Measurements from ENCODE around the gene TNP1.

The TNP1 gene

GRCh38 chr2:216872040-216872439 lies 12.2 kb upstream of the TNP1 start:
- Histone ChIP-seq H3K9me3 (ENCODE audit: control insufficient read depth, insufficient read depth, low read length) (no peaks in the 10 kb centered on the region), H3K4me3 (ENCODE audit: low read depth, low read length) (no peak overlapping the region), H3K36me3 (ENCODE audit: control insufficient read depth, insufficient read depth, low read length) (no peaks in the 10 kb centered on the region)

GRCh38 chr2:216871333-216871934 lies 11.6 kb upstream of the TNP1 start:
- no peak overlapping the region for H3K9ac ChIP-seq (ENCODE audit: low read depth, low read length)
- no peaks in the 10 kb centered on the region for H3K27me3 ChIP-seq (ENCODE audit: control insufficient read depth, insufficient read depth, low read length)
- no peak overlapping the region for H3K4me3 ChIP-seq (ENCODE audit: low read depth, low read length)
- H3K36me3 ChIP-seq (ENCODE audit: control insufficient read depth, insufficient read depth, low read length) = no peaks in the 10 kb centered on the region
- no peaks in the 10 kb centered on the region for H3K4me1 ChIP-seq (ENCODE audit: control insufficient read depth, insufficient read depth, low read length)
- H3K9me3 ChIP-seq (ENCODE audit: control insufficient read depth, insufficient read depth, low read length) = no peaks in the 10 kb centered on the region

More at GRCh38 chr2:216872040-216872439, 12.2 kb upstream of the TNP1 start:
- Histone ChIP-seq H3K27me3 (ENCODE audit: control insufficient read depth, insufficient read depth, low read length) (no peaks in the 10 kb centered on the region), H3K4me1 (ENCODE audit: control insufficient read depth, insufficient read depth, low read length) (no peaks in the 10 kb centered on the region), H3K9ac (ENCODE audit: low read depth, low read length) (no peak overlapping the region)

GRCh38 chr2:216870508-216871332 lies 10.9 kb upstream of the TNP1 start:
- no peak overlapping the region for H3K4me3 ChIP-seq (ENCODE audit: low read depth, low read length)
- no peak overlapping the region for H3K9ac ChIP-seq (ENCODE audit: low read depth, low read length)
- H3K4me1 ChIP-seq (ENCODE audit: control insufficient read depth, insufficient read depth, low read length) = no peaks in the 10 kb centered on the region
- H3K36me3 ChIP-seq (ENCODE audit: control insufficient read depth, insufficient read depth, low read length) = no peaks in the 10 kb centered on the region
- no peaks in the 10 kb centered on the region for H3K9me3 ChIP-seq (ENCODE audit: control insufficient read depth, insufficient read depth, low read length)
- H3K27me3 ChIP-seq (ENCODE audit: control insufficient read depth, insufficient read depth, low read length) = no peaks in the 10 kb centered on the region

GRCh38 chr2:216866515-216867095 lies 6.7 kb upstream of the TNP1 start:
- no peaks in the 10 kb centered on the region for H3K36me3 ChIP-seq (ENCODE audit: control insufficient read depth, insufficient read depth, low read length)
- H3K9me3 ChIP-seq (ENCODE audit: control insufficient read depth, insufficient read depth, low read length) = no peaks in the 10 kb centered on the region
- H3K27me3 ChIP-seq (ENCODE audit: control insufficient read depth, insufficient read depth, low read length) = no peaks in the 10 kb centered on the region
- no peak overlapping the region for H3K9ac ChIP-seq (ENCODE audit: low read depth, low read length)
- no peak overlapping the region for H3K4me3 ChIP-seq (ENCODE audit: low read depth, low read length)
- H3K4me1 ChIP-seq (ENCODE audit: control insufficient read depth, insufficient read depth, low read length) = no peaks in the 10 kb centered on the region

GRCh38 chr2:216865658-216866057 lies 5.8 kb upstream of the TNP1 start:
- Histone ChIP-seq H3K4me1 (ENCODE audit: control insufficient read depth, insufficient read depth, low read length) (no peaks in the 10 kb centered on the region), H3K4me3 (ENCODE audit: low read depth, low read length) (no peak overlapping the region), H3K27me3 (ENCODE audit: control insufficient read depth, insufficient read depth, low read length) (no peaks in the 10 kb centered on the region), H3K9me3 (ENCODE audit: control insufficient read depth, insufficient read depth, low read length) (no peaks in the 10 kb centered on the region), H3K36me3 (ENCODE audit: control insufficient read depth, insufficient read depth, low read length) (no peaks in the 10 kb centered on the region), H3K9ac (ENCODE audit: low read depth, low read length) (no peak overlapping the region)

- Histone ChIP-seq H3K36me3 (ENCODE audit: control insufficient read depth, insufficient read depth, low read length) (no peaks in the 10 kb centered on the region), H3K9me3 (ENCODE audit: control insufficient read depth, insufficient read depth, low read length) (no peaks in the 10 kb centered on the region), H3K4me3 (ENCODE audit: low read depth, low read length) (no peak overlapping the region), H3K9ac (ENCODE audit: low read depth, low read length) (no peak overlapping the region), H3K27me3 (ENCODE audit: control insufficient read depth, insufficient read depth, low read length) (no peaks in the 10 kb centered on the region), H3K4me1 (ENCODE audit: control insufficient read depth, insufficient read depth, low read length) (no peaks in the 10 kb centered on the region)
Measured at GRCh38 chr2:216863946-216864345, 4.1 kb upstream of the TNP1 start.

GRCh38 chr2:216862628-216863398 lies 2.9 kb upstream of the TNP1 start:
- no peaks in the 10 kb centered on the region for H3K9me3 ChIP-seq (ENCODE audit: control insufficient read depth, insufficient read depth, low read length)
- H3K4me1 ChIP-seq (ENCODE audit: control insufficient read depth, insufficient read depth, low read length) = no peaks in the 10 kb centered on the region
- no peak overlapping the region for H3K9ac ChIP-seq (ENCODE audit: low read depth, low read length)
- no peaks in the 10 kb centered on the region for H3K36me3 ChIP-seq (ENCODE audit: control insufficient read depth, insufficient read depth, low read length)
- no peaks in the 10 kb centered on the region for H3K27me3 ChIP-seq (ENCODE audit: control insufficient read depth, insufficient read depth, low read length)
- H3K4me3 ChIP-seq (ENCODE audit: low read depth, low read length) = no peak overlapping the region

GRCh38 chr2:216860426-216861137 lies 718 bp upstream of the TNP1 start:
- no peak overlapping the region for H3K4me3 ChIP-seq (ENCODE audit: low read depth, low read length)
- no peak overlapping the region for H3K9ac ChIP-seq (ENCODE audit: low read depth, low read length)
- H3K4me1 ChIP-seq (ENCODE audit: control insufficient read depth, insufficient read depth, low read length) = no peaks in the 10 kb centered on the region
- no peaks in the 10 kb centered on the region for H3K36me3 ChIP-seq (ENCODE audit: control insufficient read depth, insufficient read depth, low read length)
- H3K27me3 ChIP-seq (ENCODE audit: control insufficient read depth, insufficient read depth, low read length) = no peaks in the 10 kb centered on the region
- no peaks in the 10 kb centered on the region for H3K9me3 ChIP-seq (ENCODE audit: control insufficient read depth, insufficient read depth, low read length)

GRCh38 chr2:216858312-216858711 lies 1.6 kb downstream of the TNP1 start:
- H3K27me3 ChIP-seq (ENCODE audit: control insufficient read depth, insufficient read depth, low read length) = no peaks in the 10 kb centered on the region
- no peak overlapping the region for H3K9ac ChIP-seq (ENCODE audit: low read depth, low read length)
- no peaks in the 10 kb centered on the region for H3K36me3 ChIP-seq (ENCODE audit: control insufficient read depth, insufficient read depth, low read length)
- no peak overlapping the region for H3K4me3 ChIP-seq (ENCODE audit: low read depth, low read length)
- H3K9me3 ChIP-seq (ENCODE audit: control insufficient read depth, insufficient read depth, low read length) = no peaks in the 10 kb centered on the region
- no peaks in the 10 kb centered on the region for H3K4me1 ChIP-seq (ENCODE audit: control insufficient read depth, insufficient read depth, low read length)

- no peak overlapping the region for H3K4me3 ChIP-seq (ENCODE audit: low read depth, low read length)
- no peaks in the 10 kb centered on the region for H3K9me3 ChIP-seq (ENCODE audit: control insufficient read depth, insufficient read depth, low read length)
- H3K9ac ChIP-seq (ENCODE audit: low read depth, low read length) = no peak overlapping the region
- no peaks in the 10 kb centered on the region for H3K27me3 ChIP-seq (ENCODE audit: control insufficient read depth, insufficient read depth, low read length)
- no peaks in the 10 kb centered on the region for H3K36me3 ChIP-seq (ENCODE audit: control insufficient read depth, insufficient read depth, low read length)
- no peaks in the 10 kb centered on the region for H3K4me1 ChIP-seq (ENCODE audit: control insufficient read depth, insufficient read depth, low read length)
Measured at GRCh38 chr2:216857131-216857550, 2.7 kb downstream of the TNP1 start.

- H3K36me3 ChIP-seq (ENCODE audit: control insufficient read depth, insufficient read depth, low read length) = no peaks in the 10 kb centered on the region
- no peak overlapping the region for H3K4me3 ChIP-seq (ENCODE audit: low read depth, low read length)
- H3K9me3 ChIP-seq (ENCODE audit: control insufficient read depth, insufficient read depth, low read length) = no peaks in the 10 kb centered on the region
- H3K27me3 ChIP-seq (ENCODE audit: control insufficient read depth, insufficient read depth, low read length) = no peaks in the 10 kb centered on the region
- H3K9ac ChIP-seq (ENCODE audit: low read depth, low read length) = no peak overlapping the region
- no peaks in the 10 kb centered on the region for H3K4me1 ChIP-seq (ENCODE audit: control insufficient read depth, insufficient read depth, low read length)
Measured at GRCh38 chr2:216856406-216857065, 3.3 kb downstream of the TNP1 start.

All from iPS-15b (cell line).